HG03025 (cell line): ENCODE measurements around the gene WNK1.
"Not testable (repeated sequence)": the region's sequence is repeated elsewhere in the genome, so short reads cannot be mapped to it uniquely, and the experiment has no call there.

Source experiments
- ATAC-seq: cut with Tn5 transposase; IDR thresholded peaks from one replicate; pipeline ENCODE4 v1.9.1; 2021; ENCODE audit warnings: mild to moderate bottlenecking, moderate library complexity; ENCODE audit not compliant: unreplicated experiment, low FRiP score

The WNK1 gene

DNA sequence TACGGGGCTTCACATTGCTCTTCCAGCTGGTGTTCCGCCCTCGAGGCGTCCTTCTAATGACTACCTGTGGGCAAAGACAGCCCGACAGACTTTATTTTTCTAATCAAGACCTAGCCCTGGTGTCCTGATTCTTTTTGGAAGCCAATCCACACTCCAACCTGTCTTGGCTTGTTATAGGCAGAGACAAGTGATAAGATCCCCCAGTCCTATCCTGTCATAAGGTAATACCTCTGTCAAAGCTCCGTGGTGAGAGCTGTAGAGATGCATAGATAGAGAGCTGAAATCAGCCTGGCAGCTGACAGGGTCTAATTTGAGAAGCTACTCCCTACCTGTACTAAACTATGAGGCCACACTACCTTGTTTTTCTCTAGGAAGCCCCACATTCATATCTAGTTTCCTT is 11.5 kb upstream of the WNK1 start:
- no peak for ATAC-seq

DNA sequence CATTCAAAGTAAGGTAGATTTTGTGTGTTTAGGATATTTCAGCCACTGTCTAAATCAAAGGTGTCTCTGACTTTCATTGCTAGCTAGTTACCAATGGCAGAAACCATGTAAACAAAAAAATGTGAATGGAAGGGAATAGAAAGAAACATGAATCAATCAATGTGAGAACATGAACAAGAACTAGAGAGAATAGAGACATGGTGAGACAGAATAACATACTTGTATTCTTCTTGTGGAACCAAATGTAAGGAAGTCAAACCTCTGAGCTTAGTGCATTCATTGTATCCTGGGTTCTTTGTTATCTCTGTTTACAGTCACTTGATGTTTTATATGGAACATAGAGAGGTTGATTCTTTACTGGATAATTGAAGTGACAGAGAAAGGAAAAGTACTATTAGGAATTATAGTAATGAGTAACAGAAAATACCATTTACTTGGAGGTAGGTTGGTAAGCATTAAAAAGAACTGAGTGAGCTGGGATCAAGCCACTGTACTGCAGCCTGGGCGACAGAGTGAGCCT is 2.6 kb upstream of the WNK1 start:
- no peak for ATAC-seq

DNA sequence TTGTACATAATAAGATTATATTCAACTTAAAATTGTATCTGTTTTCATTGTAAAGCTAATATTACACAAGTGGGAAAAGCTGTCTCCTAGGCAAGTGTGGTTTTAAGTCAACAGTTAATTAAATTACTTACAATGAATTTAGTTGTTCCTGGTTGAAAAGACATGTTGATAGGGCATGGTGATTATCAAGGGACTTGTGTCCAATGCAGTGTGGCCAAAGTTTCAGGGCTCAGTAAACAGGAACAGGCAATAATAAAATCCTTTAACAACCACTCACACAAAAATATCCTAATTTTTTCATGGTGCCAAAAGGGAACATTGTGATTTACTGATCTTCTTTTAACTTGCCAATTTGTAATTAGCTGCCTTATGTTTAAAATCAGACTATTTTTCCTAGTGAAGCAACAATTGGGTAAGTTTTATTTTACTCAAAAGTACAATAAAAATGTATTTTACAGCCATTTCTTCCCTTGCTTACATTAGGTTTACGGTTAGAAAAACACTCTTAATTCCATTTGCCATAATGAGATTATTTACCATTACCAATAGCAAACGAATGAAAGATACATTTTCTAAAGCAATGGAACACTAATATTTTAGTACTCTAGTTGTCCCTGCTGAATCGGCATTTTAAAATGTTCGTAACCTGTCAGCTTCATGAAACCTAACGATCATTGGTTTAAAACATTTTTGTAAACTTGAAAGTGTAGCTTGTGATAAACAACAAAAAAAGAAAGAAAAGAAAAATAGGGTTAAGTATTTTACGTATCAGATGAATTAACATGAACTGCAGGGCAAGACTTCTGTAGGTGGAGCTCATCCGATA is 1.8 kb upstream of the WNK1 start:
- ATAC-seq, result no peak

DNA sequence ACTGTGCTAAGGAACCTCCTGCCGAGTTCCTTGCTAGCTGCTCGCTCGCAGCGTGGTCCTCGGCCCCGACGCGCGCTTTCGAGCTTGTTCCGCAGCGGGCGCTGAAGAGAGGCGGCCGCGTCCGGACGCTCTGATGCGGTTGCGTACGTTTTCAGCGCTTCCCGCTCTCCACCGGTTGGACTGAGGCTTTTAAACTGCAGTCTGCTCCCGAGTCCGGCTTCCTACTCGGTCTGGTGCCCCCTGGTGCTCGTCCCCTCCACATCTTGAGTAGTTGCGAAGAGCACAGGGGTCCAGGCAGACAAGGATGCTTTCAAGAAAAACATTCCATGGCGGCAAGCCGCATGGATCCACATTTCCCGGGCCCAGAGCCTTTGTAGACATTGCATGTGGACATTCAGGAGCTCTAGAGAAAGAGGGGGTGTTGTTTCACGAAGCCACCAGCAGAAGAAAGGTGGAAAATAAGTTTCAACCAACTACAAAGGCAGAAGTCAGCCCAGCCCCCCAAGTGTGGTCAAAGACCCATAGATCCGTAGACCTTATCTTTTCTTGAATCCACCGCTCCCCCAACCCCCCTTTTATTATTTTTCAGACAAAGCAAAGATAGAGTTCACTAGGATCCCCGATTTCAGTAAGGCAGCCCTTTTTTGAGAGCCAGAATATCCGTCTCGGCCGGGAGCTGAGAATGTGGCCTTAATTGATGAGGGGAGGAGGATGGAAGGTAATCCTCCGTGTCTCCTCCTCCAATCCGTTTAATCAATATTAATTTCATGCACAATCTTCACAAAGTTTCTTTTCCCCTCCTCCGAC is 984 bp upstream of the WNK1 start:
- peak; percentile 22 for ATAC-seq

- peak; percentile 29 for ATAC-seq
These were observed 574 bp downstream of the WNK1 start for GRCh38 chr12:752695-753610.

DNA sequence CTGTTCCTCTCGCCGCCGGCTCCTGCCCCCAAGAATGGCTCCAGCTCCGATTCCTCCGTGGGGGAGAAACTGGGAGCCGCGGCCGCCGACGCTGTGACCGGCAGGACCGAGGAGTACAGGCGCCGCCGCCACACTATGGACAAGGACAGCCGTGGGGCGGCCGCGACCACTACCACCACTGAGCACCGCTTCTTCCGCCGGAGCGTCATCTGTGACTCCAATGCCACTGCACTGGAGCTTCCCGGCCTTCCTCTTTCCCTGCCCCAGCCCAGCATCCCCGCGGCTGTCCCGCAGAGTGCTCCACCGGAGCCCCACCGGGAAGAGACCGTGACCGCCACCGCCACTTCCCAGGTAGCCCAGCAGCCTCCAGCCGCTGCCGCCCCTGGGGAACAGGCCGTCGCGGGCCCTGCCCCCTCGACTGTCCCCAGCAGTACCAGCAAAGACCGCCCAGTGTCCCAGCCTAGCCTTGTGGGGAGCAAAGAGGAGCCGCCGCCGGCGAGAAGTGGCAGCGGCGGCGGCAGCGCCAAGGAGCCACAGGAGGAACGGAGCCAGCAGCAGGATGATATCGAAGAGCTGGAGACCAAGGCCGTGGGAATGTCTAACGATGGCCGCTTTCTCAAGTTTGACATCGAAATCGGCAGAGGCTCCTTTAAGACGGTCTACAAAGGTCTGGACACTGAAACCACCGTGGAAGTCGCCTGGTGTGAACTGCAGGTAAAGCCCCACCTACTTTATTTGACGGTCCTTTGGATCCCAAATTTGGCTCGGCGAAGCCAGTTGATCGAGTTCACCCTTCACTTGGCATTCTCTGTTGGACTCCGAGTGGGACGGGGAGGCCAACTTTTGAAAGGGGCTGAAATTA is 1.5 kb downstream of the WNK1 start:
- peak; percentile 7 for ATAC-seq

- ATAC-seq, result no peak
These were observed 2.1 kb downstream of the WNK1 start for GRCh38 chr12:754473-754820.

DNA sequence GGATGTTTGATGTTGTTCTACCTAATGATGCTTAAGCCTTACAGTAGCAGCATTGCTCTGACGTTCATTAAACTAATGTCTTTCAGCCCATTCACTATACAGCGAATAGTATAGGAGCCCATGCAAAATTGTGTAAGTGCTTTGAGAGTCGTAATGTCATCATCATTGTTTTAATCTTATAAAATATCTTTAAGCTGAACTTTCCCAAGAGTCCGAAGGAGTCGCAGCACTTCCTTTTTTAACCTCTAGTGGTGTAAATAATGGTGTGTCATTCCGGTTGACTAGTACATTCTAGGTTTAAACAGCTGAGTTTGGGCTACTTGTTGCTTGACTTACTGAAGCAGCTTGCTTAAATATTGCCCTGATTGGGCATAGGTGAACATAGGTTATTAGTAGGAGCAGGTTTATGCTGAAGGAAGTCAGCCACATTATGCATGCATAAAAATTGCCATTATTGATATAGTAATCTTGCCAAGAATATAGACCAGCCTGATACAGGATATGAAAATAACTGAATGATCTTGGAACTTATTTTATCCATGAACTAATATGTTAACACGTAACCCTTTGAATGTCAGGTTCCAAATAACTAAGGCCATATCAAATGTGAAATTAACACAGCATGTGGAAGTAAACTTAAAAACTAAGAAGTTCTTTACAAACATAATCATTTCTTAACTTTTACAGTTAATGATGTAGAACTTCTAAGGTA is 2.6 kb downstream of the WNK1 start:
- no peak for ATAC-seq

DNA sequence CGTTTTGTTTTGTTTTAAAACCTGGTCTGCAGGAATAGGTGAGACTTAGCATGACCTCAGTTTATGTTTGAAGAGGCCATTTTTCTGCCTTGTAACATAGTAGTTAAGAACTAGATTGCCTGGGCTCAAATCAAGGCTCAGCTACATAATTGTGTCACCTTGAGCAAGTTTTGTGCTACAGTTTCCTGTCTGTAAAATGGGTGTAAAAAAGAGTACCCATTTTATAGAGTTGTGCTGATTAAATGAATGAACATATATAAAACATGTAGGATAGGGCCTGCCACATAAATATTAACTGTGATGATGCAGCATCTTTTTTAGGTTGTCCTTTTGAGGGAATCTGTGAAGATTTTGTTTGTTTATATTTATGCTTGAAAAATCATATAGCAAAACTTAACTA is 7.2 kb downstream of the WNK1 start:
- no peak for ATAC-seq

- ATAC-seq, result no peak
These were observed 8.9 kb downstream of the WNK1 start for GRCh38 chr12:761256-761655.

DNA sequence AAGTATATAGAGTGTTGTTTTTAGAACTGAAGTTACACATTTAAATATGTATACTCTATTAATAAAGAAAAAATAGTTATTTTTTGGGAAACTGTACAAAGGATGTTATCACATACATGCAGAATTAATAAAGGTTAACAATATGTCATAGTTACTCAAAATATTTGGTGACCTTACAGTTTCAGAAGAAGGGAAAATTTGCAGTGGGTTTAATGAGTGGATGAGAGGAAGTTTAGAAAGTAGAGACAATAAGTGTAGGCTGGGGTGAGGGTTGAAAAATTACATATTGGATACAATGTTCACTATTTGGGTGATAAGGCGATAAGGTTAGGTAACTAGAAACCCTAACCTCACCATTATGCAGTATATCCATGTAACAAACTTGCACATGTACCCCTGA is 13.5 kb downstream of the WNK1 start:
- ATAC-seq, result no peak

DNA sequence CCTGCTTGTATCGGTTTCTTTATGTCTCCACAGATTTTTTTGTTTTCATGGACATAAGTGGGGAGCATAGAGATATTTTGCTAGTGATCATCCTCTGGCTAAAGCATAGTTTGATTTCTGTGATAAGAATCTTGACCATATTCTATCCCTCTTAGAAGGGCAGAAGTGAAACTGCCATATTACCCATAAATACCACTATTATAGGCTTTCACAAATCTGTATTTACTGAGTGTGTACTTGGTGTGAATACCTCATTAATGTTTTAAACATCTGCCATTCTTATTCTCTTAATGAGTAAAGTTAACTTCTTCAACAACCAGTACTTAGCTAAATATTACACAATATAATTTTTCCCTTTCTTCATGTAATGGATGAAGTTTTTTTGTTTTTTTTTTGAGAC is 16.1 kb downstream of the WNK1 start:
- no peak for ATAC-seq

DNA sequence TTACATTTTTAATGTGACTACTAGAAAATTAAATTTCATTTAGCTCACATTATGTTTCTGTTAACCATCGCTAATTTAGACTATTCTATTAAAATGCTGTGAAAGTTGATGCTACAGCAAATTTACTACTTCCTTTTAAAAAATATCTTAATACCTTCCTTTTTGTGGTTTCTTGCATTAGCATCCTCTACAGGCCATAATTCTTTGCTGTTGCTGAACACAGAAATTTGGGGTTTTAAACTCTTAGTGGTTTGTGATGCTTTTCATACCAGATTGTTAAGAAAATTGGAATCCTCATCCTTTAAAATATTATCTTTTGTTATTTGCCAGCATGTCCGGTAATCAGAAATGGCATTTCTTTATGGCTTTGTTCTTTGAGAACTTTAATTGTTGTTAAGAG is 18.1 kb downstream of the WNK1 start:
- no peak for ATAC-seq

DNA sequence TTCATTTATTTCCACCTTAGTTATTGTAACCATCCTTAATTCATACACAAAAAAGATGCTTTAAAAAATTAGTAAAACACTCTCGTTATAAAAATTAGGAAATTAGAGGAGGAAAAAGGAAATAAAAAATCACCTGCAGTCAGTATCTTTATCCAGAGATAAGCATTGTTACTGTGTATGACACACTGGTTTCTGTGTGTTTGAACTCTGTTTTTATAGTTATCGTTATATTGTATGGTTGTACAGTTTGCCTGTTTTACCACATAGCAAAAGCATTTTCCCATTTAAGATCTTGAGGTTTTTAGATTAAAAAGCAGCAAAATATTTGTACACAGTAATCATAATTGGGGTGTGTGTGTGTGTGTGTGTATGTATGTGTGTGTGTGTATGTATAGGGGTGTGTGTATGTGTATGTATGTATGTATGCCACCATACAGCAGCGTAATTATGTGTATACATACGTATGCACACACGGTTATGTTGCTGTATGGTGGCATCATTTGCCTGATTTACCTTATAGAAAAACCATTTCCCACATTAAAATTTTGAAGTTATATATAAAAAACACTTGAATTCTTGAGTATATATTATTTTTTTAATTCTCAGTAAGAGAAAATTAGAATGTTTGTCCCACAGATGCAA is 19.8 kb downstream of the WNK1 start:
- ATAC-seq, result no peak

GRCh38 chr12:774051-774614 is 21.8 kb downstream of the WNK1 start:
- no peak for ATAC-seq

- ATAC-seq, result not testable (repeated sequence)
These were observed 23.8 kb downstream of the WNK1 start for GRCh38 chr12:775973-776771.

- ATAC-seq, result not testable (repeated sequence)
These were observed 24.5 kb downstream of the WNK1 start for GRCh38 chr12:776772-777373.
